HCT116 (cell line): ENCODE results near the gene CARMIL1. TPM values are rescaled to one million over a fixed set of nuclear protein-coding genes. Genes with fewer than 3 reads are reported as not detected.

Source experiments
- ATAC-seq: fragments of 200-7000 bp; cut with Tn5 transposase; 2 replicates; pipeline ENCODE4 v1.9.1; 2020; ENCODE audit warnings: mild to moderate bottlenecking, moderate library complexity
- BruUV-seq: library from RNA; stranded (reverse); fragments of 400-500 nt; replicated peaks from 2 replicates; lab custom pipeline; 2021; lab: Mats Ljungman, UMichigan
- CTCF ChIA-PET: fragments of 300-600 bp; sonication (Branson Sonifier 250); formaldehyde crosslinking; loops from one replicate; lab custom pipeline; 2021; ENCODE audit warnings: antibody characterized with exemption; lab: Charles Lee
- POLR2A ChIA-PET: fragments of 300-600, 350-600 bp; sonication (Branson Sonifier 250); formaldehyde crosslinking; loops from one replicate; lab custom pipeline; 2021; ENCODE audit warnings: antibody characterized with exemption; lab: Charles Lee
- RAD21 ChIA-PET, 2 experiments: fragments of 300-600 bp; sonication (Branson Sonifier 250); formaldehyde crosslinking; loops; one replicate each; lab custom pipeline; 2023; ENCODE audit warnings: low total read pairs in 2 of 2; ENCODE audit not compliant: uncharacterized antibody in 2 of 2, unreplicated experiment in 2 of 2, low non-redundant PET in 1 of 2; lab: Charles Lee
- DNase-seq: peaks from one replicate; pipeline ENCODE4 v3.0.0-alpha.2; 2010; ENCODE audit warnings: low read depth, low spot score
- H2AFZ ChIP-seq: fragments of 200-600 bp; shearing (Covaris generic), sonication (generic); 2 replicates; pipeline ENCODE4 v1.6.1; 2017; ENCODE audit warnings: low read depth, mixed run types, mixed read lengths, antibody characterized with exemption, low read length; ENCODE audit not compliant: poor library complexity, severe bottlenecking
- H3K27ac ChIP-seq: 2 replicates; pipeline ENCODE4 v1.5.1; 2012; ENCODE audit warnings: low read depth, low read length
- H3K27me3 ChIP-seq: fragments of 200-600 bp; sonication (generic); 2 replicates; pipeline ENCODE4 v1.6.1; 2016; ENCODE audit warnings: mixed run types, low read length, mixed read lengths; ENCODE audit not compliant: insufficient read depth
- H3K36me3 ChIP-seq, 2 experiments: fragments of 200-500 bp in 1 of 2; fragments of 200-600 bp in 1 of 2; sonication (Bioruptor generic) in 1 of 2; sonication (generic) in 1 of 2; 2 replicates each; pipeline versions ENCODE4 v1.5.1 to v1.6.1; 2014 to 2016; ENCODE audit warnings: low read length in 2 of 2, inconsistent platforms in 1 of 2, mixed read lengths in 1 of 2, mixed run types in 1 of 2; ENCODE audit not compliant: insufficient read depth in 2 of 2, control insufficient read depth in 1 of 2
- H3K4me1 ChIP-seq, 2 experiments: fragments of 200-600 bp in 1 of 2; sonication (generic) in 1 of 2; 2 replicates each; pipeline versions ENCODE4 v1.5.1 to v1.6.1; 2012 to 2017; ENCODE audit warnings: low read length in 2 of 2, inconsistent platforms in 1 of 2, mild to moderate bottlenecking in 1 of 2, mixed read lengths in 1 of 2, mixed run types in 1 of 2, moderate library complexity in 1 of 2; ENCODE audit not compliant: insufficient read depth in 2 of 2, control insufficient read depth in 1 of 2
- H3K4me2 ChIP-seq: fragments of 200-600 bp; sonication (generic); 2 replicates; pipeline ENCODE4 v1.6.1; 2017; ENCODE audit warnings: mixed run types, low read length, mixed read lengths
- H3K4me3 ChIP-seq, 2 experiments: fragments of 200-600 bp in 1 of 2; sonication (generic) in 1 of 2; replicated peaks in 1 of 2; 2 replicates each; pipeline ENCODE4 v1.5.1; 2011 to 2016; ENCODE audit warnings: low read length in 2 of 2, control low read depth in 1 of 2, low read depth in 1 of 2, mild to moderate bottlenecking in 1 of 2, mixed read lengths in 1 of 2, mixed run types in 1 of 2
- H3K79me2 ChIP-seq: fragments of 200-600 bp; sonication (generic); 2 replicates; pipeline ENCODE4 v1.6.1; 2017; ENCODE audit warnings: mild to moderate bottlenecking, mixed run types, low read length, moderate library complexity, mixed read lengths; ENCODE audit not compliant: insufficient read depth
- H3K9ac ChIP-seq: fragments of 200-600 bp; sonication (generic); 2 replicates; pipeline ENCODE4 v1.6.1; 2016; ENCODE audit warnings: low read length, mixed read lengths
- H3K9me2 ChIP-seq: fragments of 200-600 bp; sonication (generic), shearing (Covaris generic); 2 replicates; pipeline ENCODE4 v1.6.1; 2017; ENCODE audit warnings: mixed run types, mild to moderate bottlenecking, moderate library complexity; ENCODE audit not compliant: insufficient read depth
- H3K9me3 ChIP-seq, 2 experiments: fragments of 200-500 bp in 1 of 2; fragments of 200-600 bp in 1 of 2; sonication (Bioruptor generic) in 1 of 2; sonication (generic) in 1 of 2; 2 replicates each; pipeline ENCODE4 v1.6.1; 2014 to 2017; ENCODE audit warnings: low read length in 2 of 2, mixed read lengths in 2 of 2, inconsistent platforms in 1 of 2, low read depth in 1 of 2, mild to moderate bottlenecking in 1 of 2, mixed run types in 1 of 2, moderate library complexity in 1 of 2; ENCODE audit not compliant: control insufficient read depth in 1 of 2, insufficient read depth in 1 of 2
- H4K20me1 ChIP-seq: fragments of 200-600 bp; sonication (generic), shearing (Covaris generic); 2 replicates; pipeline ENCODE4 v1.6.1; 2017; ENCODE audit warnings: mixed run types, mild to moderate bottlenecking, moderate library complexity; ENCODE audit not compliant: insufficient read depth
- JUND ChIP-seq: IDR thresholded peaks from 2 replicates; pipeline ENCODE4 v1.6.1; 2012
- RAD21 ChIP-seq: IDR thresholded peaks from 2 replicates; pipeline ENCODE4 v1.6.1; 2012; ENCODE audit warnings: low read depth, mild to moderate bottlenecking
- SIN3A ChIP-seq: IDR thresholded peaks from 2 replicates; pipeline ENCODE4 v1.6.1; 2012; ENCODE audit warnings: low read depth
- SP1 ChIP-seq: IDR thresholded peaks from 2 replicates; pipeline ENCODE4 v1.6.1; 2012; ENCODE audit warnings: low read depth
- SRF ChIP-seq: IDR thresholded peaks from 2 replicates; pipeline ENCODE4 v1.6.1; 2012; ENCODE audit warnings: low read depth
- TCF7L2 ChIP-seq: IDR thresholded peaks from 2 replicates; pipeline ENCODE4 v1.7.0; 2011; ENCODE audit warnings: borderline replicate concordance, inconsistent platforms; ENCODE audit not compliant: insufficient read depth, insufficient read length; ENCODE audit errors: extremely low read depth
- ZFX ChIP-seq: fragments of 450-650 bp; IDR thresholded peaks from 2 replicates; pipeline ENCODE4 v1.6.1; 2017
- intact Hi-C: fragments of 100-400 bp; cut with micrococcal nuclease; formaldehyde crosslinking; loops from 2 replicates; pipeline ENCODE4 v1.10.0; 2022
- total RNA-seq: library from RNA; stranded (reverse); gene quantifications from one replicate; pipeline ENCODE4 v1.2.1, GENCODE V29; 2021; ENCODE audit not compliant: unreplicated experiment
- TF ChIP-seq, protein P1 (sequence below), 3 experiments: fragments of 200-600 bp in 1 of 3; sonication (generic) in 1 of 3; IDR thresholded peaks in 2 of 3; conservative IDR thresholded peaks in 1 of 3; 2 replicates each; pipeline ENCODE4 v1.5.1; 2012 to 2017; ENCODE audit warnings: low read depth in 2 of 3, low read length in 2 of 3, antibody characterized with exemption in 1 of 3, borderline replicate concordance in 1 of 3, control low read depth in 1 of 3, mild to moderate bottlenecking in 1 of 3, mixed read lengths in 1 of 3, mixed run types in 1 of 3, moderate library complexity in 1 of 3; ENCODE audit not compliant: insufficient read depth in 1 of 3
- TF ChIP-seq, protein P2 (sequence below): IDR thresholded peaks from 2 replicates; pipeline ENCODE4 v1.6.1; 2012; ENCODE audit warnings: low read depth
- TF ChIP-seq, protein P3 (sequence below): IDR thresholded peaks from 2 replicates; pipeline ENCODE4 v1.6.1; 2012

Gene CARMIL1
- total RNA-seq, 1 experiment from 2014 or later, result 21.7 TPM

DNA sequence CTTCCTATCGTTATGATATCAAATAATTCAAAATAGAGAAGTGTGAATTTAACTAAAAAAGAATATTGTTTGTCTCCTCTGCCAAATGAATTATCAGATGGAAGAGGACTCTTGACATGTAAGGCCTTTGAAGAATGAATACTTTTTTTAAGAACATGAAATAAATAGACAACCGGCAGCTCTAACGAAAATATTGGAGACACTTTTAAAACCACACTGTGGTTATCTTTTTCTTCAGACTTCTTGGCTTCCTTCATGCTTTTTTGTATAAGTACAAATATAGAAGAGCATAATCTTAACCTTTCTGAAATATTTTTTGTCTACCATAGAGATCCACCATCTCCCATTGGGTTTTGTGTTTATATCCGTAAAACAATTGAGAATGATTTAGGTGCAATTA, 257.6 kb downstream of the CARMIL1 start:
- RAD21 ChIA-PET, result no interaction called here
- no TSS peak for BruUV-seq
- H3K9me3 ChIP-seq, result no peaks in the 10 kb centered on the region
- TF ChIP-seq ZFX (no peak), SRF (no peak), TCF7L2 (no peak), RAD21 (no peak), JUND (no peak), SP1 (no peak), SIN3A (no peak)
- TF ChIP-seq, protein P1, sequence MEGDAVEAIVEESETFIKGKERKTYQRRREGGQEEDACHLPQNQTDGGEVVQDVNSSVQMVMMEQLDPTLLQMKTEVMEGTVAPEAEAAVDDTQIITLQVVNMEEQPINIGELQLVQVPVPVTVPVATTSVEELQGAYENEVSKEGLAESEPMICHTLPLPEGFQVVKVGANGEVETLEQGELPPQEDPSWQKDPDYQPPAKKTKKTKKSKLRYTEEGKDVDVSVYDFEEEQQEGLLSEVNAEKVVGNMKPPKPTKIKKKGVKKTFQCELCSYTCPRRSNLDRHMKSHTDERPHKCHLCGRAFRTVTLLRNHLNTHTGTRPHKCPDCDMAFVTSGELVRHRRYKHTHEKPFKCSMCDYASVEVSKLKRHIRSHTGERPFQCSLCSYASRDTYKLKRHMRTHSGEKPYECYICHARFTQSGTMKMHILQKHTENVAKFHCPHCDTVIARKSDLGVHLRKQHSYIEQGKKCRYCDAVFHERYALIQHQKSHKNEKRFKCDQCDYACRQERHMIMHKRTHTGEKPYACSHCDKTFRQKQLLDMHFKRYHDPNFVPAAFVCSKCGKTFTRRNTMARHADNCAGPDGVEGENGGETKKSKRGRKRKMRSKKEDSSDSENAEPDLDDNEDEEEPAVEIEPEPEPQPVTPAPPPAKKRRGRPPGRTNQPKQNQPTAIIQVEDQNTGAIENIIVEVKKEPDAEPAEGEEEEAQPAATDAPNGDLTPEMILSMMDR (IDR thresholded peaks at IDR 0.05 in 2 of 3, conservative IDR thresholded peaks at IDR 0.05 in 1 of 3; ENCODE audit: borderline replicate concordance in 1 of 3, insufficient read depth in 1 of 3, low read depth in 2 of 3, low read length in 2 of 3), result no peak
- TF ChIP-seq, protein P2, sequence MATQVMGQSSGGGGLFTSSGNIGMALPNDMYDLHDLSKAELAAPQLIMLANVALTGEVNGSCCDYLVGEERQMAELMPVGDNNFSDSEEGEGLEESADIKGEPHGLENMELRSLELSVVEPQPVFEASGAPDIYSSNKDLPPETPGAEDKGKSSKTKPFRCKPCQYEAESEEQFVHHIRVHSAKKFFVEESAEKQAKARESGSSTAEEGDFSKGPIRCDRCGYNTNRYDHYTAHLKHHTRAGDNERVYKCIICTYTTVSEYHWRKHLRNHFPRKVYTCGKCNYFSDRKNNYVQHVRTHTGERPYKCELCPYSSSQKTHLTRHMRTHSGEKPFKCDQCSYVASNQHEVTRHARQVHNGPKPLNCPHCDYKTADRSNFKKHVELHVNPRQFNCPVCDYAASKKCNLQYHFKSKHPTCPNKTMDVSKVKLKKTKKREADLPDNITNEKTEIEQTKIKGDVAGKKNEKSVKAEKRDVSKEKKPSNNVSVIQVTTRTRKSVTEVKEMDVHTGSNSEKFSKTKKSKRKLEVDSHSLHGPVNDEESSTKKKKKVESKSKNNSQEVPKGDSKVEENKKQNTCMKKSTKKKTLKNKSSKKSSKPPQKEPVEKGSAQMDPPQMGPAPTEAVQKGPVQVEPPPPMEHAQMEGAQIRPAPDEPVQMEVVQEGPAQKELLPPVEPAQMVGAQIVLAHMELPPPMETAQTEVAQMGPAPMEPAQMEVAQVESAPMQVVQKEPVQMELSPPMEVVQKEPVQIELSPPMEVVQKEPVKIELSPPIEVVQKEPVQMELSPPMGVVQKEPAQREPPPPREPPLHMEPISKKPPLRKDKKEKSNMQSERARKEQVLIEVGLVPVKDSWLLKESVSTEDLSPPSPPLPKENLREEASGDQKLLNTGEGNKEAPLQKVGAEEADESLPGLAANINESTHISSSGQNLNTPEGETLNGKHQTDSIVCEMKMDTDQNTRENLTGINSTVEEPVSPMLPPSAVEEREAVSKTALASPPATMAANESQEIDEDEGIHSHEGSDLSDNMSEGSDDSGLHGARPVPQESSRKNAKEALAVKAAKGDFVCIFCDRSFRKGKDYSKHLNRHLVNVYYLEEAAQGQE, result no peak
- TF ChIP-seq, protein P3, sequence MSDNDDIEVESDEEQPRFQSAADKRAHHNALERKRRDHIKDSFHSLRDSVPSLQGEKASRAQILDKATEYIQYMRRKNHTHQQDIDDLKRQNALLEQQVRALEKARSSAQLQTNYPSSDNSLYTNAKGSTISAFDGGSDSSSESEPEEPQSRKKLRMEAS, result no peak
- TF ChIP-seq, all 23 proteins: peak for 0
- H4K20me1 ChIP-seq, result no peaks in the 10 kb centered on the region
- ATAC-seq (no peak), DNase-seq (no peak)
- no peaks in the 10 kb centered on the region for H3K79me2 ChIP-seq
- intact Hi-C loops, result no loop called here
- H3K4me1 ChIP-seq, result no peaks in the 10 kb centered on the region
- ChIA-PET POLR2A (no interaction called here), CTCF (no interaction called here)
- no peaks in the 10 kb centered on the region for H3K27me3 ChIP-seq
- H3K4me2 ChIP-seq, result no peak overlapping the region
- peaks cover 0 to 2% of the 10 kb centered on the region in 2 experiments; a peak in 1 of 4 replicates for H3K36me3 ChIP-seq
- no peak overlapping the region for H3K27ac ChIP-seq
- H3K9me2 ChIP-seq, result no peaks in the 10 kb centered on the region
- H2AFZ ChIP-seq, result no peak overlapping the region
- H3K9ac ChIP-seq, result no peak overlapping the region
- no peak overlapping the region for H3K4me3 ChIP-seq
